GM18873 (cell line): ENCODE results near the gene RASGRF1.

ENCODE experiments used
- ATAC-seq: cut with Tn5 transposase; IDR thresholded peaks from one replicate; pipeline ENCODE4 v1.9.1; 2021; ENCODE audit warnings: mild to moderate bottlenecking, moderate library complexity, moderate number of reproducible peaks; ENCODE audit not compliant: unreplicated experiment, low FRiP score

Gene RASGRF1

DNA sequence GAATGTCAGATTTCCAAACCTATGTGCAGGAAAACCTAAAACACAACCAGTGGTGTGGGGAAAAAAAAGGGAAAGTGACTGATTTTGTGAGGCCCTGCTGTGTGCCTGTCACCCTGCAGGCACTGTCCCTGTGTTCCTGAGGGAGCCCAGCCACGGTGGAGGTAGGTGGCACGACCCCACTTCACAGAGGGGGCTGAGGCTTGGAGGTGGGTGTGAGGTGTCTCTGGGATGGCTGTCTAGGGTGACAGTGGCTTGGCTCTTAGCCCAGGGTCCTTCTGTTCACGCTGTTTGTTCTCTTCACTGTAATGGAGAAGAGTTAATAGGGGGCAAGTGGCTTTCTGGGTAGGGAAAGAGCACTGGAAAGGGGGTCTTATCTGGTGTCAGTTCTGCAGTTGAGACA is 22.6 kb downstream of the RASGRF1 start:
- ATAC-seq: no peak

DNA sequence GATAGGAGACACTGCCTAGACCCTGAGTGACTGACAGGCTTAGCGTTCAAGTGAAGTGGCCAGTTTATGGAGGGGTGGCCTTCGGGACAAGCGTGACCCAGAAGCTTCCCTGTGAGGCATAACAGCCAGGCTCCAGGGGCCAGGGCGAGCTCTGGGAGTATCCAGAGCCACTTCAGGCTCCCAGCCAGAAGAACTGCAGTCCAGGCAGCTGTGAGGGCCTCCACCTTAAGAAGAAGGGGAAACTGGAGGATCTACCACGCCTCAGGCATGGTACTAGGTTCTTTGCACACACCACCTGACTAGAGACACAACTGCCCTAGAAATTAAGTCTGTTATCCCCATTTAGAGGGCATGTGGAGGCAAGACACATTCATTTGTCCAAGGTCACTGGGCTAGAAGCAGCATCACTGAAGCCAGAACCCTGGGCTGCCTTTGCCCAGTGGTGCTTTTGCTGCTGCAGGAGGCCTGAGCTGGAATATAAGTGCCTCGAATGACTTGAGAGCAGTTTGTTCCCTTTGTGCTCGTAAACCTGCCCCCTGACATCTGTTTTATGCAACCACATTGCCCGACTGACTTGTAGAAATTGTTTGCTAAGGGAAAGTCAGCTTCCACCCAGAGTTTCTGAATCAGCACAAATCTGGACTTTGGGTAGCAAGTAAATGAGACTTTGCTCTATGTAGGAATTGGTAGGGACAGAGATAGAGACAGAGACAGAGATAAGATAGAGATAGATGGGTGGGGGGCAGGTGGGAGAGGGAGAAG is 23.3 kb downstream of the RASGRF1 start:
- ATAC-seq: no peak

DNA sequence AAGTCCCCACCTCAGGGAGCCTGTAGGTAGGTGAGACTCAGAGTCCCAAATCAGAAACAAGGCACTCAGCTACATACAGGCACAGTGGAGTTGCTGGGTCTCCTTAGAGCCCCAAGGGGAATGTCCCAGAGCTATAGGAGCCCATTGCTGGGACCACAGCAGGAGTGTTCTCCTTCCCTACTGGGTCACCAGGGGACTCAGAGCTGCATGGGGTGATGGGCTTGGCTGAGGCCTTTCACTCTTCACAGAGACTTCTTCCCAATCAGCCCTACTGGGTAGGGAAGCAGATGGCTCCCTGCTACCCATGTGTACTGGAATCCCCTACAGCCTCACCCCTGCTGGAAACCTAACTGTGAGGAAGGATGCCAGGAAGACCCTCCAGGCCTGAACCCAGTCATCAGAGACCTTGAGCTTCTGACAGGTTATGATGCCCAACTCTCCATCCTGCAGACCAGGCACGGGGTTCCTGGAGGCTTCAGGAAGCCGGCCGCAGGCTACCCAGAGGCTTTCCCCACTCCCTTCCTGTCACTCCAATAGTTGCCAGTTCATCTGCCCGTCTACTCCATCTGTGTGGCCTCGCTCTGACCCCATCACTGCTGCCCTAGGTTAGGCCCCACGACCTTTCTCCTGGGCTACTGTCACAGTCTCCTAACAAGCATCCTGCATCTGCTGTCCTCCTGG is 24.0 kb downstream of the RASGRF1 start:
- no peak for ATAC-seq

DNA sequence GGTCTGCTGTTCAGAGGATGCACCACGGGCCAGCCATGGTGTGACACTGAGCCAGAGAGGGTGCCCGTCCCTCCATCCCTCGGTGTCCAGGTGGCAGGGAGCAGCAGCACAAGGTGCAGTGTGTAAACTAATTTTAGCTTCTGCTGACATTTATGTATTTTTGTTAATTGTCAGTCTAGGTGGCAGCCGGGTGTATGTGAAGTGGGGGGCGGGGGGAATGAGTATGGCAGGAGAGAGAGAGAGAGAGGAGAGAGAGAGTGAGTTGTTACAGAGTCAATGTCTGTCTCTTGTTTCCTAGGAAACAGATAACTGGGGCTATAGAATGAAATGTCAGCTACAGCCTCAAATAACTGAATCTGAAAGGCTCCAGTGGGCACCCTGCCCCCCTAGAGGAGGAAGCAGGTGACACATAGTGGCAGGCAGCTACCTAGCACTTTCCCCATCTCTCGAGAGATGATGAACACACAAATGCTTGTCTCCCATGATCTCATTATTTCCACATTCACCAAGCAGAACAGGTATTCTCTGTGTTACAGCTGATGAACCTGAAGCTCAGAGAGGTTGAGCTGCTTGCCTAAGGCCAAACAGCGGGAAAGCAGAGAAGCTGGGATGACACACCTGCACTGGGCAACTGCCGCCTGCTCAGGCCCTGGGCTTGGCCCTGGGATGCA is 24.7 kb downstream of the RASGRF1 start:
- ATAC-seq: no peak

DNA sequence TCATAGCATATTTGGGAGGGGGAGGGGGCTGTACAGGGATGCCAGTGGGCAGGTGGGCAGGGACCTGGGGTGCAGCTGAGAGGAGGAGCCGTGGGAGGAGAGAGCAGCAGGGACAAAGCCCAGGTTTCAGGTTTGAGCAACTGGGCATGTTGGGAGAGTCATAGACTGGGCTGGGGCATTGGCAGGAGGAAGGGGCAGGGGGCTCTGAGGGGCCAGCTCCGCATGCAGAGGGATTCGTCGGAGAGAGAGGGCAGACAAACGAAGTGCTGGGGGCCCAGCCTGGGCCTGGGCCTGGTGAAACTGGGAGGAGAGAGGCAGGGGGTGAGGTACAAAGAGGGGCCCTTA is 25.2 kb downstream of the RASGRF1 start:
- no peak for ATAC-seq

DNA sequence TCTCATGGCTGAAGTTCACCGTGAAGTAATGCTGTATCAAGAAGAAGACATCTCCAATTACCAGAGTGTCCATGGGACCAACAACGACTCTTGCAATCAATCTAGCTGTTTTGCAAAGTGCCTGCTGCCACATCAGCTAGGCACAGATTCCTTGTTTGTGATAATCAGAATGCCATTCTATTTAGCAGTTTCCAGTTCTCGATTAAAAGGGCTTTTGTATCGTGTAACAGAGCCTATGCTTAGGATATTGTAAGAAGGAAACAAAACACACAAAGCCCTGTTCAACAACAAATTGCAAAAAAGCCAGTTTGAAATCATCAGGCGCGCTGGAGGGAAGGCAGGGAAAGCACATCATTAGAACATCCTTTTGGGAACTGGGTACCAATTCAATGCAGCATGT is 26.1 kb downstream of the RASGRF1 start:
- no peak for ATAC-seq

DNA sequence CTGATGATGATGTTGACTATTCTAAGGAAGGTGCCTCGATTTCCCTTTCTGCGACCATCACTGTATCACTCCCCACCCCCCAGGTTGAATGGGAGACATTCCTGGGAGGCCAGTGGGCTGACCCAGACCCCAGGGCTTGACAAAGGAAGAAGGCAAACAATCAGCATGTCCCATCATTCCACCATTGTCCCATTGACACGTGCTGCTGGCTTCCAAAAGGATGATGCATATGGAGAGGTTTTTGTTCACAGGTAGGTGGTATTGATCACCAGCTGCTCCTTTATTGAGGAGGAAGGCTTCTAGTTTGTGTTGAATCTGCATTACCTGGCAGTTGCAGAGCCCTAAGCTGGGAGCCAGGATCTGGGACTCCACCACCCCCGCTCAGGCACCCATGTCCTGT is 30.4 kb downstream of the RASGRF1 start:
- ATAC-seq: no peak

DNA sequence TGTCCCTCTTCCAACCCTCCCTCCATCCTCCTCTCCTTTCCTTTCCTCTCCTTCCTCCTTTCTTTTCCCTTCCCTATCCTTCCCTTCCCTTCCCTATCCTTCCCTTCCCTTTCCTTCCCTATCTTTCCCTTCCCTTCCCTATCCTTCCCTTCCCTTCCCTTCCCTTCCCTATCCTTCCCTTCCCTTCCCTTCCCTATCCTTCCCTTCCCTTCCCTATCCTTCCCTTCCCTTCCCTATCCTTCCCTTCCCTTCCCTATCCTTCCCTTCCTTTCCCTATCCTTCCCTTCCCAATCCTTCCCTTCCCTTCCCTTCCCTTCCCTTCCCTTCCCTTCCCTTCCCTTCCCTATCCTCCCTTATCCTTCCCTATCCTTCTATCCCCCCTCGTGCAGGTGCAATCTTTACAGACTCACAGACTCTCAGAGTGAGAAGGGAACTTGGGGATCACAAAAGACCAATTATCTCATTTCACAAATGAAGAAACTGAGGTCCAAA is 31.5 kb downstream of the RASGRF1 start:
- no peak for ATAC-seq

DNA sequence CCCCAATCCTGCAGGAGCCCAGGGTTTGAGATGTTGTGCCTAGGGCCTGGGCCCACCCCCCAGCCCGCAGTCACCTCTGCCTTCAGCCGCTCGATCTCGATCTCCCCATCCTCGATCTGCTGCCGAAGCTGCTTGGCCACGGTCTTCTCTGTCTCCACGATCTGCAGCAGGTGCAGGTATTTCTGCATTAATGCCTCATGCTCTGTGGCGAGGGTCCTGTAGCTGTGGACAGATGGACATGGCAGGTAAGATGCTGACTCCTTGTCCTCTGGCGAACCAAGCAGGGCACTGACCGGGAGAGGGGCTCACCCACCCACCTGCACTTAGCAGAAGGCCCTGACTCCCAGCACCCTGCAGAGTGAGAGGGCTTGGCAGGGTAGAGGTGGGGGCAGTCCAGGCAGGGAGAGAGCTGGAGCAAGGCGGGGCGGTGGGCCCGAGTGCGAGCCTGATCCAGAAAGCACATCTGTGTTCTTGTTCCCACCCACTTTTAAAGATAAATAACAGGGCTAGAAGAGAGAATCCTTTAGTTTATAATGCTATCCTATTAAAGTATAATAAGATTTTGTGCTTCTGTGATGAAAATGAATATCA is 32.2 kb downstream of the RASGRF1 start:
- no peak for ATAC-seq

DNA sequence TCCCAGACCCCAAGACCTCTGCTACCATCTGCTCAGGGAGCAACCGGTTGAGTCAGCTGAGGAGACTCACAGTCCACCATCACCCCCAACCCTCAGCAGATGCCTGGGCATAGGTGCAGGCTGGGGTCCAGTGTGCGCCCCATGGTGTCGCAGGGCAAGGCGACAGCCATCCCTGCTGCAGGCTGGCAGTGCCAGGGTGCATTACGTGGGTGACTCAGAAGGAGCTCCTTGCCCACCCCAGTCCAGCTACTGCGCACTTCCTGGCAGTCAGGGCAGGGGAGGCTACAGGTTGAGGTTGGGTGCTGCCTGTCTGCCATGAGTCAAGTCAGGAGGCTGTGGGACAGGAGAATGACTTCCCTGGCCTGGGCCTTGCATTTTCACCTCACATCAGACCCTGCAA is 33.5 kb downstream of the RASGRF1 start:
- no peak for ATAC-seq

DNA sequence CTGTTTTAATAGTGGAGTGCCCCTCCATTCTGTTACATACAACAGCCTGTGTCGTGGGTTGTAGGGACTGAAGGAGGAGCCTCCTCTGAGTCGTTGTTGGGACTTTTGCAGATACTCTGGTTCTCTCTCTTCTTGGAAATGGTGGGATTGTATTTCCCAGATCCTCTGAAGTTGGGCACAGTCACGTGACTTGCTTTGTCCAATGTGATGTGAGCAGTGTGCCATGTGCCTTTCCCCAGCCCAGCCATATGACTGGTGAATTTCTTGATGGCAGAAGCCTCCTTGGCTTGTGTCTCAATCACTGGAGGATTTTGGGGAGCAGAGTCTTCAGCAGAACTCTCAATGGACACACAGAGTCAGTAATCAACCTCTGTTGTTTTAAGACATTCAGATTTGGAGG is 36.2 kb downstream of the RASGRF1 start:
- no peak for ATAC-seq

DNA sequence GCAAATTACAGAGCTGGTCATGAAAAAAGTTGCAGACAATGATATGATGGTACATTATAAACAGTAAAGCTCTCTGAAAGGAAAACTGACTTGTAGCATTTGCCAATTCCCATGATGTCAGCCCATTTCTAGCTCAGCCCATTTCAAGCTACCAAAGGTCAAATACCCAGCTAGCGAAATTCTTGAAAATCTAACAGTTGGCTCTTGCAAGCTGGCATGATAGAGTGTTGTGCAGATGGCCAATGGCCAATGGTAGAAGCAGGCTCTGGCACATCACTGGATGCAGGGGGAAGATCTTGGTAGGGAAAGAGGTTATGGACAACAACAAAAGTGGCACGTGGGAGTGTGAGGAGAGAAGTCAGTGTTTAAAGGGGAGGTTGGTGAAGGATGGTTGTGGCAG is 36.7 kb downstream of the RASGRF1 start:
- ATAC-seq: no peak

DNA sequence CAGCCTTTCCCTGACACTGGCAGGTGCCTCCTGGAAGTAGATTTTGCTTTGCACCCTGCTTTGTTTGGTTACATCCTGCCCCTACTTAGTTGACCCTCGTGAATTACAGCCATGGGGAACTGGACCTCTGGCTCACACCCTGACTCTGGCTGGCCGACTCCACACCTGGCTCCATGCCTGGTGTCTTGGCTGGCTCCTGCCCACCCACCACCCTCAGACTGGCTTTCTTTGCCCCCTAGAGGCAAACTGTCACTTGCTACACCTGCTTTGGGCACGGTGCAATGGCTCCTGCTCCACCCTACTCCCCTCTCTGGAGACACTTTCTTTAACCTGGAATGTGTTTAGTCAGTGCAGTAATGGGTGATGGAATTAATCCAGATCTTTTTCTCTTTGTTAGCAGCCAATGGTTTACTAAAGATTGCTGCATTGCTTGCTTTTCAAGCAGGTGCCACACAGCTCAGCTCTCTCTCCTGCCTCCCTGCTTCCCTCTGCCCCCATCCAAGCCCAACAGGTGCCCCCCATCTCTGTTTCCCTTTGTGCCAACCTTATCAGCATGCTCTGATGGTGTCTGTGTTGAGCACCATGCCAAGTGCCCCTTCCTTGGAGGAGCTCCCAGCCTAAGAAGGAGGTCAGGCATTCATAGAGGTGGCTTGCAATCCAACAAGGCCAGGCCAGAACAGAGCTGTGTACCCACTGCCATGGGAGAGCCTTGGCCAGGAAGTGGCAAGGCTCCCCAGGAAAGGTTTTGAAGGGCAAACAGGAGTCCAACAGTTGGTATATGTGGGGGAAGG is 38.4 kb downstream of the RASGRF1 start:
- ATAC-seq: no peak

DNA sequence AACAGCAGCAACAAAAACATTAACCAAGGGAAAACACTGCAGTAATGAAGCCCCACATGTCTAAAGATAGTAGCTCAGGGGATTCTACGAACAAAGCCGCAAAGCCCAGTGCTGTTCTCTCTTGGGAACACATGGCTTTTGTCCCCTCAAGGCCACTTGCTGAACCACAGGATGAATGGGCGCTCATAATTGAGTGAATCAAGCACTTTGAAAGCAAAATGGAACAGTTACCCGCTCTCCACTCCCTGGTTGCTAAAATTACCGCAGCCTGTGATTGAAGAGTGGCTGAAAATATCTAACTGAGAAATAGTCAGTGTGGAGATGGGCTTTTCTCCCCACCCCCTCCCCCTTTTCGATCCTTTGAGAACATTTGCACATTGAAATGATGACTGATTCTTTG is 39.6 kb downstream of the RASGRF1 start:
- no peak for ATAC-seq

DNA sequence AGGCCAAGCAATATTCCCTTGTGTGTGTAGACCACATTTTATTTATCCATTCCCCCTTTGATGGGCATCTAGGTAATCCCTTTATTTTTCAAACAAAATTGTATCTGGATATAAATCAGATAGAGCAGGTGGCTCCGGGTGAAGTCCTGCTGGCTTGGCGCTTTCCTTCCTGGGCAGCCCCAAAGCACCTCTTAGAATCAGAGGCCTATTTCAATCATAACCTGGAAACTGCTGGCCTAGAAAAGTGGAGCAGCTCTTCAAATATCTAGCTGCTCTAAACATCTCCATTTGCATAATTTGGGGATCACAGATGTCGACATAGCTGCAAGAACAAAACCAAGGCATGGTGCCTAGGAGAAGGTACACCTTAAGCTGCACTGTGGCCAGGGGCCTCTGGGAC is 40.2 kb downstream of the RASGRF1 start:
- no peak for ATAC-seq

DNA sequence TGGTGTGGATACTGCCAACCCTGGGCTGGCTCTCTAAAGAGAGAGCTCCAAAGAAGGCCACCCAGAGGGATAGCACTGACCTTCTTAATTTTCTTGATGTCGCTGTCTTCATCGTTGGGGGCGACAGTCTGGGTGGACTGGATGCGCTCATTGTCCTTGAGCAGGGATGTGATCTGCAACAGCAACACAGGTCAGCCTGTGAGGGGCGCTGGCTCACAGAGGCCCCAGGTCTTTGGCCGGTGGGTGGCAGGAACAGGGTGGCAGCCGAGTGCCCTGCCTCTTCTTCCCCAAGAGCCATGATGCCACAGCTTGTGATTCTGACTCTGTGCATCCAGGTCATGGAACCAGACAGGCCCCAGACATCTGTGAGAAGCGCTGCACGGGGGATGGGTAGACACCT is 41.2 kb downstream of the RASGRF1 start:
- no peak for ATAC-seq

DNA sequence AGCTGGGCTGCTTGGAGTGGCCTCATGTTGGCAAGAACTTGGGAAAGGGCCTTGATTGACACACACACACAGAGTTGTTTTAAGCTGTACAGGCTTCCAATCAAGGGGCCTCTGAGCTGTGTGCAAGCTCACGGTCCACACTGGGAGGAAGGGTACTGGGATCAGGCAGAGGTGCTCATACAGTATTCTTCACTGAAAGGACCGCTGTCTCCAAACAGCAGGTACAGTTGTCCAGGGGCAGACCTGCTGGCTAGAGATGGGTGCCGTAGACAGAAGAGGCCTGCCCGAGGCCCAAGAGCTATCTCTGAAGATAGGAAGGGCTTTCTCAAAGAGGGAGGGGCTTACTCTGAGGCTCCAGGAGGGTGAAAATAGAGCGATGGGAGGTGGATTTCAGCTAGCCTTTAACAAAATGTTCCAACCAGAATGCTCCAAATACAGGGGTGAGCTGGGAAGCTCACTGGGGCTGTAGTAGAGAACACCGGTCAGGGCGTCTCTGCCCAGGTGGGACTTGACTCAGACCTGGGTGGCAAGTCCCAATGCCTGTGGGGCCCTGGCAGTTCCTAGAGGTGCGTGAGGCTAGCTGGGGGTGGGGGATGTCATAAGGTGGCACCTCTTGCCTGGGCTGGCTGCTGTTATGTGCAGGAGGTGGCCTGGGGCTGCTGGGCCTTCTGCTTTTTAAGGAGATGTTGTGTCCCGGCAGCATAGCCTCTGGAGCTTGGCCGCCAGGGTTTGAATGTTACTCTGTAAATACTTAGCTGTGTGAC is 42.7 kb downstream of the RASGRF1 start:
- no peak for ATAC-seq

DNA sequence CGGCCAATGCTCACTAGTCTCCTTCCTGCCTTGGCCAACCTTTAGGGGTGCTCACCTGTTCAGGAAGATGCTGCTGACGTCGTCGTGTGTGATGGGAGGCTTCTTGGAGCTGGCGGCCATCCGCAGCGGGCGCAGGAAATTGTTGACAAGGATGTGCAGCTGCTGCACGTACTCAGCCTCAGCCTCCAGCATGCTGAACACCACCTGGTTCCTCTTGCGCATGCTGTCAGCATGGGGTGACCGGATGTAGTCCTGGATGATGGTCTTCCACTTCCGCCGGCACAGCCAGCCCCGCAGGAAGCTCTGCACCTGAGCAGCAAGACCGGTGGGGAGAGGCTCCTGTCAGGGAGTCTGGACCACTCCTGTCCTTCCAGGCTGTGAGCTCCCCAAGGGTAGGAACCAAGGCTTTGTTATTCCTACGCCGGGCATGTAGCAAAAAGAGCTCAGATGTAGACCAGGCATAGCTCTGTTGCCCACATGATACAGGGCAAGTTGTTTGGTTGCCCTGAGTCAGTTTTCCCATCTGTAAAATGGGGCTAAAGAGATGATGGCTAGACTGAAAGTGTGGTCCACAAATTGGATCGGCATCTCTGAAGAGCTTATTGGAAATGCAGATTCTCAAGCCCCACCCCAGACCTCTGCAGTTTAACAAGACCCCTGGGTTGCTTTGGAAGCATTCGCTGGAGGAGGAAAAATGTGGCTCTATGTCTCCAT is 43.7 kb downstream of the RASGRF1 start:
- ATAC-seq: no peak

DNA sequence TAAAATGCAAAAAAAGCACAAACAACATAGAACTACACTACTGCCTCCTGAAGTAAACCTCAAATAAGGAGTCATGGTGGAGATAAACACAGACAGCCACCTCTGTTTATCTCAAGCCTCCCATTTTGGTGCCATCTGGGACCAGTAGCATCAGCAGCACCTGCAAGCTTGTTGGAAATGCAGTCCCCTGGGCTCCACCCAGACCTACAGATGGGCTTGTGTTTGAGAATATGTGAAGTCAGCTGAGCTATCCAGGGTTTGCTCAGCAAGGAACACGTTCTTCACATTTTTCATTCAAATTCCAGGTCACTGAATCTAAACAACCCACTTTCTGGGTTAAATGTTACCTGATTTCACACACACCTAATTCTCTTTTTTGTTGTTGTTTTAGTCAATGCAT is 45.5 kb downstream of the RASGRF1 start:
- no peak for ATAC-seq
